ENCODE measurements around the gene LIN37. TPM values are rescaled to one million over a fixed set of nuclear protein-coding genes. Genes with fewer than 3 reads are reported as not detected.
A peak's percentile ranks its signal among the peaks of the same experiment; 100 is the strongest.

Gene LIN37
- total and polyA plus RNA-seq, 12 donors = 4.0 to 29.4 (median 5.0) TPM

DNA sequence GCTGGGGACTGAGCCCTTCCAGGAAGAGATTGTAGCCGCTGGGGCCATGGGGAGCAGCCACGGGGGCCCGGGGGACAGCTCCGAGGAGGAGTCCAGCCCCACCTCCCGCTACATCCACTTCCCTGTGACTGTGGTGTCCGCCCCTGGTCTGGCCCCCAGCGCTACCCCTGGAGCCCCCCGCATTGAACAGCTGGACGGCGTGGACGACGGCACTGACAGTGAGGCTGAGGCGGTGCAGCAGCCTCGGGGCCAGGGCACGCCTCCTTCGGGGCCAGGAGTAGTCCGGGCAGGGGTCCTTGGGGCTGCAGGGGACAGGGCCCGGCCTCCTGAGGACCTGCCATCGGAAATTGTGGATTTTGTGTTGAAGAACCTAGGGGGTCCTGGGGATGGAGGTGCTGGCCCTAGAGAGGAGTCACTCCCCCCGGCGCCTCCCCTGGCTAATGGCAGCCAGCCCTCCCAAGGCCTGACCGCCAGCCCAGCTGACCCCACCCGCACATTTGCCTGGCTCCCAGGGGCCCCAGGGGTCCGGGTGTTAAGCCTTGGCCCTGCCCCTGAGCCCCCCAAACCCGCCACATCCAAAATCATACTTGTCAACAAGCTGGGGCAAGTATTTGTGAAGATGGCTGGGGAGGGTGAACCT lies 15.7 kb upstream of the LIN37 start:
- intact Hi-C loops (cut with DNase I) = no loop called here
- Histone ChIP-seq H3K4me3 (no peak overlapping the region), H3K36me3 (peaks cover under 1 to 100% (median 70%) of the 10 kb centered on the region in 9 donors)

GRCh38 chr19:35733180-35734125 lies 14.9 kb upstream of the LIN37 start:
- Histone ChIP-seq H3K36me3 (peaks cover 0 to 100% (median 65%) of the 10 kb centered on the region in 9 donors), H3K4me1 (no peaks in the 10 kb centered on the region), H3K27me3 (no peaks in the 10 kb centered on the region), H3K9me3 (no peaks in the 10 kb centered on the region), H3K4me3 (no peak overlapping the region), H3K27ac (no peak overlapping the region)
- intact Hi-C loops (cut with DNase I) = no loop called here
- TF ChIP-seq, protein P1, sequence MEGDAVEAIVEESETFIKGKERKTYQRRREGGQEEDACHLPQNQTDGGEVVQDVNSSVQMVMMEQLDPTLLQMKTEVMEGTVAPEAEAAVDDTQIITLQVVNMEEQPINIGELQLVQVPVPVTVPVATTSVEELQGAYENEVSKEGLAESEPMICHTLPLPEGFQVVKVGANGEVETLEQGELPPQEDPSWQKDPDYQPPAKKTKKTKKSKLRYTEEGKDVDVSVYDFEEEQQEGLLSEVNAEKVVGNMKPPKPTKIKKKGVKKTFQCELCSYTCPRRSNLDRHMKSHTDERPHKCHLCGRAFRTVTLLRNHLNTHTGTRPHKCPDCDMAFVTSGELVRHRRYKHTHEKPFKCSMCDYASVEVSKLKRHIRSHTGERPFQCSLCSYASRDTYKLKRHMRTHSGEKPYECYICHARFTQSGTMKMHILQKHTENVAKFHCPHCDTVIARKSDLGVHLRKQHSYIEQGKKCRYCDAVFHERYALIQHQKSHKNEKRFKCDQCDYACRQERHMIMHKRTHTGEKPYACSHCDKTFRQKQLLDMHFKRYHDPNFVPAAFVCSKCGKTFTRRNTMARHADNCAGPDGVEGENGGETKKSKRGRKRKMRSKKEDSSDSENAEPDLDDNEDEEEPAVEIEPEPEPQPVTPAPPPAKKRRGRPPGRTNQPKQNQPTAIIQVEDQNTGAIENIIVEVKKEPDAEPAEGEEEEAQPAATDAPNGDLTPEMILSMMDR (IDR thresholded peaks at IDR 0.05) = no peak
- WGBS, 2 donors = 88 to 91% methylated on average over 33 to 35 of the region's 35 CpGs
- ATAC-seq (no peak), DNase-seq (no peak)

More for the DNA sequence above, 15.7 kb upstream of the LIN37 start:
- H3K27ac ChIP-seq = no peak overlapping the region
- H3K9me3 ChIP-seq = no peaks in the 10 kb centered on the region
- no peaks in the 10 kb centered on the region for H3K27me3 ChIP-seq
- ATAC-seq (peak in 1 of 8 donors; percentile 6), DNase-seq (no peak)
- TF ChIP-seq, protein P1 (IDR thresholded peaks at IDR 0.05) = no peak
- H3K4me1 ChIP-seq = no peaks in the 10 kb centered on the region
- 88 to 89% methylated on average over 23 to 25 of the region's 25 CpGs for WGBS, 2 donors

GRCh38 chr19:35734273-35734672 lies 14.1 kb upstream of the LIN37 start:
- intact Hi-C loops (cut with DNase I) = no loop called here

GRCh38 chr19:35734889-35735288 lies 13.5 kb upstream of the LIN37 start:
- no peak overlapping the region for H3K27ac ChIP-seq
- H3K4me1 ChIP-seq = peaks cover 0 to 8% (median 6%) of the 10 kb centered on the region in 9 donors
- TF ChIP-seq, protein P1 (IDR thresholded peaks at IDR 0.05) = no peak
- H3K27me3 ChIP-seq = no peaks in the 10 kb centered on the region
- H3K36me3 ChIP-seq = peaks cover 0 to 97% (median 51%) of the 10 kb centered on the region in 9 donors
- ATAC-seq (no peak), DNase-seq (no peak)
- WGBS, 2 donors = 80 to 88% methylated on average over 5 of the region's 5 CpGs
- intact Hi-C loops (cut with DNase I) = no loop called here
- no peak overlapping the region for H3K4me3 ChIP-seq
- no peaks in the 10 kb centered on the region for H3K9me3 ChIP-seq

More at GRCh38 chr19:35734273-35734672, 14.1 kb upstream of the LIN37 start:
- Histone ChIP-seq H3K4me3 (no peak overlapping the region), H3K27ac (no peak overlapping the region), H3K27me3 (no peaks in the 10 kb centered on the region), H3K9me3 (no peaks in the 10 kb centered on the region), H3K4me1 (peaks cover 0 to 2% (median 0%) of the 10 kb centered on the region in 9 donors), H3K36me3 (peaks cover 0 to 100% (median 57%) of the 10 kb centered on the region in 9 donors)
- TF ChIP-seq, protein P1 (IDR thresholded peaks at IDR 0.05) = no peak
- ATAC-seq = no peak
- no peak for DNase-seq
- 94 to 95% methylated on average over 8 of the region's 8 CpGs for WGBS, 2 donors
